ENCODE measurements around the gene ISG20L2.

ISG20L2 gene

DNA sequence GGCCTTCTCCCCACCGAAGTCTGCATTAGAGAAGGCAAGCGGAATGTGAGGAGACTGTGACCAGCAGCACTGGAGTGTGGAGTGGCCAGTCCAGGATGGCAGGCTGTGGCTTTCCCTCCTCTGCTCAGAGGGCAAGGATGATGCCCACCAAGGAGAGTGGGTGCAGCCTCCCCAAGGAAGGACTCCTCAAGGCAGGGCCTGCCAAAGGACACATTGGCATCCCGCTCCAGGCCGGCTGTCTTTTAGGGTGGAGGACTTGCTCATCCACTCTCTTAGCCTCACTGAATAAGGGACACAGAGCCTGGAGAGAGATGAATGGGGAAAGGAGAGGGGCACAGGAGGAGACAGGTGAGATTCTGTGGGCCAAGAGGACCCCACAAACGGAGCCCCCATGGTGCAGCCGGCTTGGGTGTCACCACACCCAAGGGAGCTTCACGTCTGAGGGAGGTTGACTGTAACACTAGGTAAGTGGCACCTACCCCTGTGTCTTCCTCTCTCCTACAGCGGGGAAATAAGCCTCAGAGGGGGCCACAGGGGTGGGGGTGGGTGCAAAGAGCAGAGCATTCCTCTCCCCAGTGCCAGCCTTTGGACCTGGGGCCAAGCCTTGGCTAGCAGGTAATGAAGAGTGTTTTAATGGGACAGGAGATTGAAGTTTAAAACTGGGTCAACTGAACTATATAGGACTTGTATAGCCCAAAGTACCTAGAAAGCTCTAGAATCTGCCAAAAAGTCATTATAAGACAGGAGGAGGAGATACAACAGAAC lies 47.2 kb downstream of the ISG20L2 start:
- TF ChIP-seq, protein P1, sequence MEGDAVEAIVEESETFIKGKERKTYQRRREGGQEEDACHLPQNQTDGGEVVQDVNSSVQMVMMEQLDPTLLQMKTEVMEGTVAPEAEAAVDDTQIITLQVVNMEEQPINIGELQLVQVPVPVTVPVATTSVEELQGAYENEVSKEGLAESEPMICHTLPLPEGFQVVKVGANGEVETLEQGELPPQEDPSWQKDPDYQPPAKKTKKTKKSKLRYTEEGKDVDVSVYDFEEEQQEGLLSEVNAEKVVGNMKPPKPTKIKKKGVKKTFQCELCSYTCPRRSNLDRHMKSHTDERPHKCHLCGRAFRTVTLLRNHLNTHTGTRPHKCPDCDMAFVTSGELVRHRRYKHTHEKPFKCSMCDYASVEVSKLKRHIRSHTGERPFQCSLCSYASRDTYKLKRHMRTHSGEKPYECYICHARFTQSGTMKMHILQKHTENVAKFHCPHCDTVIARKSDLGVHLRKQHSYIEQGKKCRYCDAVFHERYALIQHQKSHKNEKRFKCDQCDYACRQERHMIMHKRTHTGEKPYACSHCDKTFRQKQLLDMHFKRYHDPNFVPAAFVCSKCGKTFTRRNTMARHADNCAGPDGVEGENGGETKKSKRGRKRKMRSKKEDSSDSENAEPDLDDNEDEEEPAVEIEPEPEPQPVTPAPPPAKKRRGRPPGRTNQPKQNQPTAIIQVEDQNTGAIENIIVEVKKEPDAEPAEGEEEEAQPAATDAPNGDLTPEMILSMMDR (IDR thresholded peaks at IDR 0.05; ENCODE audit: low read depth, low read length) = no peak
- H3K9me3 ChIP-seq (ENCODE audit: severe bottlenecking) = no peaks in the 10 kb centered on the region
- H3K4me3 ChIP-seq (ENCODE audit: low read depth, low read length) = no peak overlapping the region
- DNase-seq = no peak
- H3K36me3 ChIP-seq = no peaks in the 10 kb centered on the region
- H3K27ac ChIP-seq = no peak overlapping the region
- H3K27me3 ChIP-seq (ENCODE audit: insufficient read depth, low read depth, severe bottlenecking) = no peaks in the 10 kb centered on the region

DNA sequence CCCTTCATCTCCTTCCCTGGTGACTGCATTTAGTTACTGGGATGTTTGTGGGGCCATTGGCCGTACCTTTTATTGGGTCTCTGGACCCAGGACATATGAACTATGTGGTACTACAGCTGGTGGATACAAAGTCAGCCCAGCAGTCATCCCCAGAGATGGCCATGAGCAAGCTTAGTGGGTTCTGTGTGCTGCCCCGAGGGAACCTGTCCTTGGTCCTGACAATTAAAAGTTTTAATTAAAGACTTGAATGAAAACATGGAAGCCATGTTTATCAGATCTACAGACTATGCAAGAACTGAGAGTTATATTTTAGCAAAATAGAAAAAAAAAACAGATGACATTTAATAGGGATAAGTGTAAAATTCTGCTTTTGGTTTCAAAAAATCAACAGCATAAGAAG lies 48.5 kb downstream of the ISG20L2 start:
- TF ChIP-seq, protein P1 (IDR thresholded peaks at IDR 0.05; ENCODE audit: low read depth, low read length) = no peak
- H3K36me3 ChIP-seq = no peaks in the 10 kb centered on the region; the same call in 1 of the 2 replicates
- no peak overlapping the region for H3K27ac ChIP-seq
- no peak for DNase-seq
- no peak overlapping the region for H3K4me3 ChIP-seq (ENCODE audit: low read depth, low read length)
- H3K9me3 ChIP-seq (ENCODE audit: severe bottlenecking) = no peaks in the 10 kb centered on the region
- H3K27me3 ChIP-seq (ENCODE audit: insufficient read depth, low read depth, severe bottlenecking) = no peaks in the 10 kb centered on the region

DNA sequence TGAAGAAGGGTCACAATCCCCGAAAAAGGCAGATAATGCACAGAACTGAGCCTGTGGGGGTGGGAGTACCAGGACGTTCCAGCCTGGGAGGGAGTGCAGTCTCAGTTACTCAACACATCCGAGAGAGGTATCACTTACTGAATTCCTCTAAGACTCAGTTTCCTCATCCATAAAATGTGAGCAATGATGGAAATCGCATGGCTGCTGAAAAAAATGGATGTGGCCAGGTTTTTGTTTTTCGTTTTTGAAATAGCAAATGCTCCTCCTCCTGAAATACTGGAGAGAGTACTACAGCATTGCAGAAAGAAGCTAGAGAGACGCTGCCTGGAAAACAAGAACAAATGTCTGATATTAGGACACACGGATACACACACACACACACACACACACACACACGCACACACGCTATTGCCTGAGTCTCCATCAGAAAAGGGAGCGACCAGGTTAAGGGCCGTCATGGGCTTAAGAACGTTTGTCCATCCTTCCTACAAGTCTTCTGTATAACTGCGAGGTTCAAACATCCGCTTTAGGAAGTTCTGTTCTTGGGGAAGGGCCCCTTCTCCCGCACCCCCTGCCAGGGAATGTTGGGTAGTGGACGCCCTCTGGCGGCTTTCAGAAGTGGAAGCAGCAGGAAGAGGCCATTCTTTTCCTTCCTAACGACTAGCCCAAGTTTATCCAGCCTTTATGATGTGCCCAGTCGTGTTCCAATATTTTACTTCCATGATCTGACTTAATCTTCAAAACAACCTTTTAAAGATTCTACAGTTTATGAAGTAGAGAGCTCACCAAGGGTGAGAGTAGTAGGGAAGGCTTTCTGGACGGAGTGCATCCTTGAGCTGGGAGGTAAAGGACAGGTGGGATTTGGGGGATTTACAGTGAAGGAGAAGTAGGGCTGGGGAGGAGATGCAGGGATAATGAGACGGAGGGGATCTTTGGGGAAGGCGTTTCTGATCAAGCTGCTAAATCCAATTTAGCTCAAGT lies 50.7 kb downstream of the ISG20L2 start:
- Histone ChIP-seq H3K4me3 (ENCODE audit: low read depth, low read length) (peak overlapping the region; percentile 14; the same call in 1 of the 2 replicates), H3K27me3 (ENCODE audit: insufficient read depth, low read depth, severe bottlenecking) (no peaks in the 10 kb centered on the region), H3K36me3 (peaks cover 8% of the 10 kb centered on the region; the same call in 1 of the 2 replicates), H3K9me3 (ENCODE audit: severe bottlenecking) (no peaks in the 10 kb centered on the region), H3K27ac (peak overlapping the region; percentile 70)
- DNase-seq = peak; percentile 89
- TF ChIP-seq, protein P1 (IDR thresholded peaks at IDR 0.05; ENCODE audit: low read depth, low read length) = peak; percentile 94

DNA sequence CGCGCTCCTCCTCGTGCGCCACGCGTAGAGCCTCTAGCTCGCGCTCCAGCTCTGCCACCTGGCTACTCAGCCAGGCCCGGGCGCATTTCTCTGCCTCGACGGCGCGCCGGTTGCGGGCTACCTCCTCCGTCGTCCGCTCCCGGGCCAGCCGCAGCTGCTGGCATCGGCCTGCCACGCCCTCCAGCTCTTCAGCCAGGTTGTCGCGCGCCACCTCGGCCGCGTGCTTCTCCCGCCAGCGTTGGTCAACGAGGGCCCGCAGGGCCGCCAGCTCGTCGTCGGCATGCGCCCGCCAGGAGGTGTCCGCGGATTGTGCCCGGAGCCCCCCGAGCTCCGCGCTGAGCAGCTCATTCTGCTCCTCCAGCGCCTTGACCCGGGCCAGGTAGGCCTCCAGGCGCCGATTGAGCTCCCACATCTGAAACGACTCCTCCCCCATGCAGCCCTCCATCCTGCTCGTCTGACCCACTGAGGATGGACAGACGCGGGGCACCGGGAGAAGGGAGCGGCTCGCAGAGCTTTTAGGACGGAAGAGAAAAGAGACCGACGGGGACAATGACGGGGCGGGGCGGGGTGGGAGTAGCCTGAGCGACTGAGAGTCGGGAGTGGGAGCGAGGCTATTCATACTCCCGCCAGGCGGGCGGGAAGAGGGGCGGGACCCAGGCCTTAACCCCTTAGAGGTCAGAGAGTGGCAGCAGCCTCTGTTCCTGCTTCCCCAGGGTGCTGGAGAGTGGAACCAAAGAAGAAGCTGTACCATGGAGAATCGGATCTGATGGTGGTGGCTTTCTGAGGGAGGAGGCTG lies 51.5 kb downstream of the ISG20L2 start, which contains the start of gene NES:
Gene NES, minus strand, starts transcription at position 588 of the 796 bp plus-strand sequence. Its CDS starts 143 bp downstream, at position 445.
- Histone ChIP-seq H3K36me3 (peaks cover 17% of the 10 kb centered on the region), H3K9me3 (ENCODE audit: severe bottlenecking) (no peaks in the 10 kb centered on the region), H3K27me3 (ENCODE audit: insufficient read depth, low read depth, severe bottlenecking) (no peaks in the 10 kb centered on the region), H3K27ac (peak within 1 kb of the TSS; percentile 97), H3K4me3 (ENCODE audit: low read depth, low read length) (peak within 1 kb of the TSS; percentile 27)
- peak; percentile 87 for DNase-seq
- TF ChIP-seq, protein P1 (IDR thresholded peaks at IDR 0.05; ENCODE audit: low read depth, low read length) = no peak

DNA sequence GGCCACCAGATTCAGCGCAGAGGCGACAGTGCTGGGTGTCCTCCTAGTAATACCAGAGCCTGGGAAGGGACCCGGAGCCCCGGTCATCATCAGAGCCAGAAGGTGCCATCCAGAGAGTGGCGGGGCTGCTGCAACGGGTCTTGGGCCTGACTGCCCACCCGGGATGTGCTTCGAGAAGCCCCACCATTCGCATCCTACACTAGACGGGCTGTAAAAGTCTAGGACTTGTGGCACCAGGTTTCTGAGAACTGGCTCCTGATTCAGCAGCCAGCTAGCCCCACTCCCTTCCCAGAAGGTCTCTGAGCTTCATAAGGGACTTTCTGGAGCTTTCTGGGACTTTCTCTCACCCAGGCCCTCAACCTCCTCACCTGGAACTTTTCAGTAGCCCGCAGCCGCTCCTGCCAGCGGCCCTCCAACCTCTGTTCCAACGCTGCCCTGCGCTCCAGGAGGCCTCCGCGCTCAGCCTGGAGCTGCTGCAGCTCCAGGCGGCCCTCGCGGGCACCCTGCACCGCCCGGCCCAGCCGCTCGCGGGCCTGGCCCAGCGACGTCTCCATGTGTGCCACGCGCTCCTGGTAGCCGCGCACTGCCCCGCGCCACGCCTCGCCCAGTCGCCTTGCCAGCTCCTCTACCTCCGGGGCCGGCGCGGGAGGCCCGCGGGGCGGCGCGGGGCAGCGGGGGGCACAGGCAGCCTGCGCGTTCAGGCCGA lies 52.3 kb downstream of the ISG20L2 start:
- Histone ChIP-seq H3K27me3 (ENCODE audit: insufficient read depth, low read depth, severe bottlenecking) (no peaks in the 10 kb centered on the region), H3K27ac (peak overlapping the region; percentile 97), H3K36me3 (peaks cover 21% of the 10 kb centered on the region), H3K9me3 (ENCODE audit: severe bottlenecking) (no peaks in the 10 kb centered on the region), H3K4me3 (ENCODE audit: low read depth, low read length) (peak overlapping the region; percentile 3)
- TF ChIP-seq, protein P1 (IDR thresholded peaks at IDR 0.05; ENCODE audit: low read depth, low read length) = no peak
- no peak for DNase-seq
